ENCODE results near the gene SLC27A5.

DNA sequence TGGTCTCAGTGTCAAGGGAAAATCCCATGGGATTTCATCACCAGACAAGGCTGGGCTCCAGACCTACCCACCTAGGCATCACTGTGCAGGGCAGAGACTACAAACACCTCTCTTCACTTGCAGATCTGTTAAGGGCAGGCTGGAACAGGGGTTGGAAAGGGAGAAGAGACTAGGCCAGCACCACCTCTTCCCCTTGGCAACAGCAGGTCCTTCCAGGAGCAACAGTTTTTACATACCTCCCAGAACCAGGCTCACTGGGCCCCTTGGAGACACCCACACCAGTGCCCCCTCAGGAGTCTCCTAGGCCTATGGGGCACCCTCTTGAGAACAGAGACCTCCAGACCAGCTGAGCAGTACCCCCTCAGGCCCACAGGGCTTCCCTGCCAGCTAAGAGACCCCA lies 49.1 kb upstream of the SLC27A5 start:
- TF ChIP-seq, protein P1, sequence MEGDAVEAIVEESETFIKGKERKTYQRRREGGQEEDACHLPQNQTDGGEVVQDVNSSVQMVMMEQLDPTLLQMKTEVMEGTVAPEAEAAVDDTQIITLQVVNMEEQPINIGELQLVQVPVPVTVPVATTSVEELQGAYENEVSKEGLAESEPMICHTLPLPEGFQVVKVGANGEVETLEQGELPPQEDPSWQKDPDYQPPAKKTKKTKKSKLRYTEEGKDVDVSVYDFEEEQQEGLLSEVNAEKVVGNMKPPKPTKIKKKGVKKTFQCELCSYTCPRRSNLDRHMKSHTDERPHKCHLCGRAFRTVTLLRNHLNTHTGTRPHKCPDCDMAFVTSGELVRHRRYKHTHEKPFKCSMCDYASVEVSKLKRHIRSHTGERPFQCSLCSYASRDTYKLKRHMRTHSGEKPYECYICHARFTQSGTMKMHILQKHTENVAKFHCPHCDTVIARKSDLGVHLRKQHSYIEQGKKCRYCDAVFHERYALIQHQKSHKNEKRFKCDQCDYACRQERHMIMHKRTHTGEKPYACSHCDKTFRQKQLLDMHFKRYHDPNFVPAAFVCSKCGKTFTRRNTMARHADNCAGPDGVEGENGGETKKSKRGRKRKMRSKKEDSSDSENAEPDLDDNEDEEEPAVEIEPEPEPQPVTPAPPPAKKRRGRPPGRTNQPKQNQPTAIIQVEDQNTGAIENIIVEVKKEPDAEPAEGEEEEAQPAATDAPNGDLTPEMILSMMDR (conservative IDR thresholded peaks at IDR 0.05; ENCODE audit: low read depth in 2 of 2), result no peak
- TF ChIP-seq EZH2phosphoT487 (IDR thresholded peaks at IDR 0.05; ENCODE audit: unreplicated experiment), result no peak
- TF ChIP-seq POLR2AphosphoS5 (IDR thresholded peaks at IDR 0.05; ENCODE audit: low read depth), result no peak
- no peak for TF ChIP-seq ZNF331 (CRISPR knock-in tag; IDR thresholded peaks at IDR 0.05; ENCODE audit: low read depth)
- TF ChIP-seq NANOG (IDR thresholded peaks at IDR 0.05; ENCODE audit: borderline replicate concordance), result no peak
- TF ChIP-seq EZH2 (IDR thresholded peaks at IDR 0.05; ENCODE audit: low read depth, unreplicated experiment), result no peak

Measured in GM23338 (cell line).